Thyroid gland (tissue), 4 donors: ENCODE measurements around the gene RANBP9. TPM values are rescaled to one million over a fixed set of nuclear protein-coding genes. Genes with fewer than 3 reads are reported as not detected.

Experiments used
- DNase-seq, 2 donors: peaks; one replicate each; pipeline ENCODE4 v3.0.0-alpha.2; 2019
- H3K27ac ChIP-seq, 3 donors: fragments of 200-600 bp; sonication (generic); 1 replicate in 2 of 3; 2 replicates in 1 of 3; pipeline ENCODE4 v1.5.1; 2016 to 2019; ENCODE audit warnings: mild to moderate bottlenecking in 1 of 3, moderate library complexity in 1 of 3
- H3K27me3 ChIP-seq: fragments of 200-600 bp; sonication (generic); one replicate; pipeline ENCODE4 v1.5.1; 2019
- H3K36me3 ChIP-seq, 2 donors: fragments of 200-600 bp; sonication (generic); one replicate each; pipeline ENCODE4 v1.5.1; 2016 to 2019
- H3K4me1 ChIP-seq, 2 donors: fragments of 200-600 bp; sonication (generic); one replicate each; pipeline ENCODE4 v1.5.1; 2017 to 2019
- H3K4me3 ChIP-seq, 3 donors: fragments of 200-600 bp; sonication (generic); replicated peaks in 1 of 3; 1 replicate in 2 of 3; 2 replicates in 1 of 3; pipeline ENCODE4 v1.5.1; 2016; ENCODE audit warnings: mild to moderate bottlenecking in 1 of 3
- H3K9me3 ChIP-seq: fragments of 200-600 bp; sonication (generic); one replicate; pipeline ENCODE4 v1.5.1; 2017
- CTCF ChIP-seq, 6 experiments: fragments of 200-600 bp in 3 of 6; fragments of 450-650 bp in 3 of 6; sonication (generic) in 3 of 6; IDR thresholded peaks; one replicate each; pipeline ENCODE4 v1.5.1; 2016 to 2019; ENCODE audit warnings: antibody characterized with exemption in 6 of 6, mild to moderate bottlenecking in 2 of 6, inconsistent platforms in 1 of 6, moderate library complexity in 1 of 6
- POLR2A ChIP-seq, 2 donors: fragments of 450-650 bp; IDR thresholded peaks; one replicate each; pipeline ENCODE4 v1.6.1; 2017; ENCODE audit warnings: antibody characterized with exemption in 2 of 2, mild to moderate bottlenecking in 2 of 2, moderate library complexity in 1 of 2
- WGBS, 2 donors: methylation state at CpG; one replicate each; pipeline ENCODE4 v1.1.5; 2017; 5-methylcytosine and 5-hydroxymethylcytosine counted together
- intact Hi-C: fragments of 100-400 bp; cut with DNase I; formaldehyde crosslinking; loops from one replicate; pipeline ENCODE4 v1.15.1; 2023
- total RNA-seq, 4 donors: library from RNA; depleted of rRNA; stranded (reverse); fragments of >200 nt; gene quantifications; one replicate each; pipeline ENCODE4 v1.2.3, GENCODE V29; 2016

Gene RANBP9
- total RNA-seq, 4 donors from 2014 or later = 26.8 to 42.6 (median 32.4) TPM

GRCh38 chr6:13649393-13649792 lies 62.2 kb downstream of the RANBP9 start:
- WGBS, 2 donors = 94 to 96% methylated on average over 4 of the region's 4 CpGs
- Histone ChIP-seq H3K27me3 (no peaks in the 10 kb centered on the region), H3K9me3 (no peaks in the 10 kb centered on the region)

GRCh38 chr6:13648850-13649249 lies 62.8 kb downstream of the RANBP9 start:
- H3K4me1 ChIP-seq = peaks cover 0 to 9% of the 10 kb centered on the region in 2 donors
- H3K9me3 ChIP-seq = no peaks in the 10 kb centered on the region
- intact Hi-C loops = no loop called here
- H3K27ac ChIP-seq = no peak overlapping the region
- TF ChIP-seq CTCF (IDR thresholded peaks at IDR 0.05) (no peak), POLR2A (IDR thresholded peaks at IDR 0.05) (no peak)
- no peaks in the 10 kb centered on the region for H3K36me3 ChIP-seq
- H3K4me3 ChIP-seq = no peak overlapping the region
- no peaks in the 10 kb centered on the region for H3K27me3 ChIP-seq
- DNase-seq = no peak

More at GRCh38 chr6:13649393-13649792, 62.2 kb downstream of the RANBP9 start:
- Histone ChIP-seq H3K4me1 (peaks cover 0 to 9% of the 10 kb centered on the region in 2 donors), H3K4me3 (no peak overlapping the region), H3K27ac (no peak overlapping the region), H3K36me3 (no peaks in the 10 kb centered on the region)
- TF ChIP-seq CTCF (IDR thresholded peaks at IDR 0.05) = no peak
- TF ChIP-seq POLR2A (IDR thresholded peaks at IDR 0.05) = no peak
- intact Hi-C loops = no loop called here
- no peak for DNase-seq

- DNase-seq = no peak
- no peak overlapping the region for H3K4me3 ChIP-seq
- peaks cover 8 to 12% of the 10 kb centered on the region in 2 donors for H3K36me3 ChIP-seq
- H3K9me3 ChIP-seq = no peaks in the 10 kb centered on the region
- intact Hi-C loops = no loop called here
- no peak overlapping the region for H3K27ac ChIP-seq
- H3K4me1 ChIP-seq = no peaks in the 10 kb centered on the region
- no peaks in the 10 kb centered on the region for H3K27me3 ChIP-seq
- TF ChIP-seq CTCF (IDR thresholded peaks at IDR 0.05) (no peak), POLR2A (IDR thresholded peaks at IDR 0.05) (no peak)
- 93% methylated on average over 3 of the region's 3 CpGs for WGBS, 2 donors
Observed at GRCh38 chr6:13643125-13643524, 68.5 kb downstream of the RANBP9 start.

GRCh38 chr6:13641315-13641714 lies 70.3 kb downstream of the RANBP9 start:
- Histone ChIP-seq H3K9me3 (no peaks in the 10 kb centered on the region), H3K4me3 (no peak overlapping the region), H3K4me1 (no peaks in the 10 kb centered on the region), H3K36me3 (peaks cover 8 to 12% of the 10 kb centered on the region in 2 donors), H3K27me3 (no peaks in the 10 kb centered on the region), H3K27ac (no peak overlapping the region)
- intact Hi-C loops = no loop called here
- 58 to 63% methylated on average over 5 of the region's 5 CpGs for WGBS, 2 donors
- no peak for TF ChIP-seq POLR2A (IDR thresholded peaks at IDR 0.05)
- no peak for TF ChIP-seq CTCF (IDR thresholded peaks at IDR 0.05)
- DNase-seq = no peak

DNA sequence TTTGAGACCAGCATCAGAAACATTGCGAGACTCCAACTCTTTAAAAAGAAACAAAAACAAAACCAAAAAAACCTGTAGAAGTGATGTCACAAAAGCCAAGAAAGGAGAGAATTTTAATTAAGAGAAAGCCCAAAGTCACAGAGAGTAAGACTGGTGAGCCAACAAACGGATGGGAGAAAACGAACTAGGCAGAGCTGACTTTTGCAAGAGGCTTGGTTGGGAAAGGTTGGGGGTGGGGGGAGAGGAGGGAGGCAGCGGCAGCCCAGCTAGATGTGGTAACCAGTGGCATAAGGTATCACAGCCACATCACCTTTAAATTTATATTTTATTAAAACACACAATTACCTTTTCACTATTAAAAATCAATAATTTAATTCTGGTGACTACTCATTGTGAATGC lies 73.0 kb downstream of the RANBP9 start:
- H3K4me3 ChIP-seq = no peak overlapping the region
- DNase-seq = no peak
- H3K4me1 ChIP-seq = no peaks in the 10 kb centered on the region
- no peaks in the 10 kb centered on the region for H3K9me3 ChIP-seq
- H3K27ac ChIP-seq = no peak overlapping the region
- 87 to 94% methylated on average over 4 of the region's 4 CpGs for WGBS, 2 donors
- intact Hi-C loops = no loop called here
- no peaks in the 10 kb centered on the region for H3K27me3 ChIP-seq
- TF ChIP-seq POLR2A (IDR thresholded peaks at IDR 0.05) (no peak), CTCF (IDR thresholded peaks at IDR 0.05) (no peak)
- H3K36me3 ChIP-seq = peaks cover 8 to 12% of the 10 kb centered on the region in 2 donors
